OCI-LY1 (cell line): ENCODE results near the gene NKX2-1.
A peak's percentile ranks its signal among the peaks of the same experiment; 100 is the strongest.

ENCODE experiments used
- H2AFZ ChIP-seq: fragments of 200-600 bp; sonication (generic), shearing (Covaris generic); 2 replicates; pipeline ENCODE4 v1.6.0; 2014; ENCODE audit warnings: antibody characterized with exemption, mild to moderate bottlenecking, low read length
- H3F3A ChIP-seq: fragments of 200-600 bp; sonication (generic), shearing (Covaris generic); 2 replicates; pipeline ENCODE4 v1.6.0; 2014; ENCODE audit warnings: mild to moderate bottlenecking, antibody characterized with exemption, low read length, moderate library complexity; ENCODE audit not compliant: insufficient read depth
- H3K27ac ChIP-seq: fragments of 200-600 bp; sonication (generic); 2 replicates; pipeline ENCODE4 v1.5.1; 2014; ENCODE audit warnings: low read length, mixed run types, mild to moderate bottlenecking, low read depth; ENCODE audit not compliant: poor library complexity, severe bottlenecking
- H3K27me3 ChIP-seq: fragments of 200-600 bp; sonication (generic); 2 replicates; pipeline ENCODE4 v1.6.0; 2014; ENCODE audit warnings: antibody characterized with exemption, mild to moderate bottlenecking, low read length, moderate library complexity; ENCODE audit not compliant: insufficient read depth
- H3K36me3 ChIP-seq: fragments of 200-600 bp; sonication (generic); 2 replicates; pipeline ENCODE4 v1.6.1; 2014; ENCODE audit warnings: mild to moderate bottlenecking, antibody characterized with exemption, low read length, moderate library complexity, mixed read lengths; ENCODE audit not compliant: insufficient read depth
- H3K4me1 ChIP-seq: fragments of 200-600 bp; sonication (generic); 2 replicates; pipeline ENCODE4 v1.5.1; 2014; ENCODE audit warnings: mild to moderate bottlenecking, low read length, moderate library complexity; ENCODE audit not compliant: insufficient read depth, severe bottlenecking
- H3K4me2 ChIP-seq: fragments of 200-600 bp; sonication (generic), shearing (Covaris generic); 2 replicates; pipeline ENCODE4 v1.6.1; 2014; ENCODE audit warnings: low read length
- H3K4me3 ChIP-seq: fragments of 200-600 bp; sonication (generic); 2 replicates; pipeline ENCODE4 v1.5.1; 2014; ENCODE audit warnings: low read length, low read depth, mild to moderate bottlenecking, mixed read lengths; ENCODE audit not compliant: poor library complexity, severe bottlenecking
- H3K79me2 ChIP-seq: fragments of 200-600 bp; shearing (Covaris generic); 2 replicates; pipeline ENCODE4 v1.6.1; 2016; ENCODE audit warnings: mixed run types, low read length, mixed read lengths; ENCODE audit not compliant: insufficient read depth
- H3K9ac ChIP-seq: fragments of 200-600 bp; sonication (generic), shearing (Covaris generic); 2 replicates; pipeline ENCODE4 v1.6.1; 2014; ENCODE audit warnings: mild to moderate bottlenecking, low read length, mixed read lengths
- H3K9me2 ChIP-seq: fragments of 200-600 bp; sonication (generic), shearing (Covaris generic); 2 replicates; pipeline ENCODE4 v1.6.1; 2014; ENCODE audit warnings: low read depth, mild to moderate bottlenecking, low read length, mixed read lengths
- H3K9me3 ChIP-seq: fragments of 200-600 bp; shearing (Covaris generic); 2 replicates; pipeline ENCODE4 v1.6.1; 2014; ENCODE audit warnings: low read length, mixed read lengths
- H4K20me1 ChIP-seq: fragments of 200-600 bp; sonication (generic), shearing (Covaris generic); 2 replicates; pipeline ENCODE4 v1.6.0; 2016; ENCODE audit warnings: mild to moderate bottlenecking, low read length; ENCODE audit not compliant: insufficient read depth
- CTCF ChIP-seq: fragments of 200-600 bp; sonication (generic), shearing (Covaris generic); IDR thresholded peaks from 2 replicates; pipeline ENCODE4 v1.5.1; 2017; ENCODE audit warnings: mild to moderate bottlenecking, antibody characterized with exemption, low read length, moderate library complexity, mixed read lengths
- EZH2 ChIP-seq: fragments of 200-600 bp; sonication (generic), shearing (Covaris generic); IDR thresholded peaks from 2 replicates; pipeline ENCODE4 v1.8.0; 2017; ENCODE audit warnings: borderline replicate concordance, mixed run types, mild to moderate bottlenecking, antibody characterized with exemption, low read length, moderate library complexity, mixed read lengths

NKX2-1 gene

GRCh38 chr14:36519431-36520321 is at the start of gene NKX2-1:
NKX2-1 (minus strand) TSS chr14:36520232; CDS start chr14:36520129, 103 bp downstream.
- no peak for TF ChIP-seq EZH2
- no peak for TF ChIP-seq CTCF
- Histone ChIP-seq H3K36me3 (no peaks in the 10 kb centered on the region), H3F3A (no peaks in the 10 kb centered on the region), H4K20me1 (no peaks in the 10 kb centered on the region), H3K9me2 (no peaks in the 10 kb centered on the region), H3K4me3 (no peak within 1 kb of the TSS), H3K27me3 (no peaks in the 10 kb centered on the region), H3K27ac (no peak within 1 kb of the TSS), H3K4me1 (no peaks in the 10 kb centered on the region), H3K9me3 (no peaks in the 10 kb centered on the region), H2AFZ (no peak within 1 kb of the TSS), H3K79me2 (no peaks in the 10 kb centered on the region), H3K4me2 (no peak within 1 kb of the TSS), H3K9ac (no peak within 1 kb of the TSS)

GRCh38 chr14:36556811-36557433 is 36.9 kb upstream of the NKX2-1 start:
- no peaks in the 10 kb centered on the region for H3K79me2 ChIP-seq
- no peaks in the 10 kb centered on the region for H3K9me3 ChIP-seq
- no peak overlapping the region for H2AFZ ChIP-seq
- H3K4me3 ChIP-seq, result no peak overlapping the region
- no peak overlapping the region for H3K27ac ChIP-seq
- H3K27me3 ChIP-seq, result no peaks in the 10 kb centered on the region
- no peak overlapping the region for H3K9ac ChIP-seq
- no peaks in the 10 kb centered on the region for H4K20me1 ChIP-seq
- H3K9me2 ChIP-seq, result no peaks in the 10 kb centered on the region
- H3K36me3 ChIP-seq, result no peaks in the 10 kb centered on the region
- TF ChIP-seq CTCF, result peak; percentile 79
- TF ChIP-seq EZH2, result no peak
- H3K4me2 ChIP-seq, result no peak overlapping the region
- no peaks in the 10 kb centered on the region for H3F3A ChIP-seq
- no peaks in the 10 kb centered on the region for H3K4me1 ChIP-seq

- no peak overlapping the region for H3K4me2 ChIP-seq
- H3K9ac ChIP-seq, result no peak overlapping the region
- H3K4me1 ChIP-seq, result no peaks in the 10 kb centered on the region
- H3K9me3 ChIP-seq, result no peaks in the 10 kb centered on the region
- H3F3A ChIP-seq, result no peaks in the 10 kb centered on the region
- no peak overlapping the region for H2AFZ ChIP-seq
- no peaks in the 10 kb centered on the region for H3K79me2 ChIP-seq
- H3K27me3 ChIP-seq, result no peaks in the 10 kb centered on the region
- no peaks in the 10 kb centered on the region for H3K36me3 ChIP-seq
- no peaks in the 10 kb centered on the region for H4K20me1 ChIP-seq
- no peaks in the 10 kb centered on the region for H3K9me2 ChIP-seq
- TF ChIP-seq CTCF, result no peak
- TF ChIP-seq EZH2, result no peak
- H3K27ac ChIP-seq, result no peak overlapping the region
- H3K4me3 ChIP-seq, result no peak overlapping the region
Observed at GRCh38 chr14:36555998-36556743, 36.1 kb upstream of the NKX2-1 start.
